HG03066 (cell line): Measurements from ENCODE around the gene U2SURP.
"Not testable (repeated sequence)": the region's sequence is repeated elsewhere in the genome, so short reads cannot be mapped to it uniquely, and the experiment has no call there.

Experiments
- ATAC-seq: cut with Tn5 transposase; IDR thresholded peaks from one replicate; pipeline ENCODE4 v1.9.1; 2021; ENCODE audit warnings: low read depth; ENCODE audit not compliant: unreplicated experiment

The U2SURP gene

DNA sequence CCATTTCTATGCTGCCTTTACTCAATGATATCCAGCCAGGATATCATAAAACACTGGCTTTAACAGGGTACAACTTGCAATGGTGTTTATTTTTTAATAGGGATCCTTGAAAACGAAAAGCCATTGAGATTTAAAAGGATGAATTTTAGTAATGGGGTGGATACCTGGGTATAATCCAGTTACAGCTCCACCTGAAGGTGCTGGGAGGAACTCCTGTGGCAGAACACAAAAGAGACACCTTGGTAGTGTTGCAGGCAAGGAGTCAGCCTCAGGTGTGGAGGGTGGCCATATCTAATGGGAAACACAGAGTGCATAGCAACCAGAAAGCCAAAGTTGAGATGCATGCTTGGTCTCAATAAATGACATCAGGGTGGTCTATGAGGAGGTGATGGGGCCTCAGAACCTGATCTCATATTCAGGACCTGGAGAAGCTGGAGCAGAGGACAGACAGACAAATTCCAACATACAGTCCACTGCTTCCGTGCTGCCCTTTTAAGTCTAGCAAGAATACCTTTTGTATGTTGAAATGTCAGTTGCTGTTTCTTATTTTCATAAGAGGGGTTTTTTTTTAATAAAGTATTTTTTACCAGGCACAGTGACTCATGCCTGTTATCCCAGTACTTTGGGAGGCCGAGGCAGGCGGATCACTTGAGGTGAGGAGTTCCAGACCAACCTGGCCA, 25.9 kb upstream of the U2SURP start:
- no peak for ATAC-seq

DNA sequence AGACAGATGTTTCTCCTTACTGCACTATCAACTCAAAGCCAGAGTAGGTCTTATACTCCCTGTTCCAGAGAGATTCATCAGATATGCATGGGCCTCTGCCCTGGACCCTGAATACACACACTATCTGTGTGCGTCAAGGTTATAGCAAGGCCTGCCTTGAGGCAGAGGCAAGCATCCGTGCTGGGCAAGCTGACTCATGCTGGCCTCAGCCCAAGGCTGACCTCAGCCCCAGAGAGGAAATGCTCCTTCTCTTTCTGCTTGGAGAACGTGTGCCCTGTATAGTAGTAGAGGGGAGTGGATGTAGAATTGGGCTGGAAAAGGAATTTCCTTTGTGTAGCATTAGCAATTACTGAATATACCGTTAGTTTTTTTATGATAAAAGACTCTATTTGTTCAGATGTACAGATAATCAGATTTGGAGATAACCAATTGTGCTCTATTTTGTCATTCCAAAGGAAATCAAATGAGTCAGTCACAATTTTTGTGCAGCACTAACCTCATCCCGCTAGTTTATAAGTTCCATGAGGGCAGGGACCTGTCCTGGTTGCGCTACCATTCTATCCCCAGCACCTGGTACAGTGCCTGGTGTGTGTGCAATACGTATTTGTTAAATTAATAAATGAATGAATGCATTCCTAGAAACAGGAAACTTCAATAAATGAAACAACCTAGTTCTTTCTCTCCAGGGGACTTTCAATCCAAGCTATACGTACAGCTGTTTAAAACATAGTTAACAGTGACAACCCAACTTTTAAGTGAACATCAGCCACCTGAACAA, 24.6 kb upstream of the U2SURP start:
- ATAC-seq: no peak

DNA sequence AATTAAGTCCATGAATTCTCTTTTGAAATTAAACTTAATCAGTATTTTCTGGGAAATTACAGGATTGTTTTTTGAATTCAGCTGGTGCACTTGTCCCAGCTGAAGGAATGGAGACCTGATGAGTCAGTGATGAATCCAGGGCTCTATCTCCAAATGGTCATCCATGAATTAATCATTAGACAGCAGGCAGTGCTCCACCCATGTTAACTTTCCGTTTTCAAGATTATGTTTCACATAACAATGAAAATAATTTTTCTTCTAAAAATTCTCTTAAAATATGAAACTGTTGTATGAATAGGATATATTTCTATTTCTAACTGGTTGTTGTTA, 24.0 kb upstream of the U2SURP start:
- ATAC-seq: no peak

DNA sequence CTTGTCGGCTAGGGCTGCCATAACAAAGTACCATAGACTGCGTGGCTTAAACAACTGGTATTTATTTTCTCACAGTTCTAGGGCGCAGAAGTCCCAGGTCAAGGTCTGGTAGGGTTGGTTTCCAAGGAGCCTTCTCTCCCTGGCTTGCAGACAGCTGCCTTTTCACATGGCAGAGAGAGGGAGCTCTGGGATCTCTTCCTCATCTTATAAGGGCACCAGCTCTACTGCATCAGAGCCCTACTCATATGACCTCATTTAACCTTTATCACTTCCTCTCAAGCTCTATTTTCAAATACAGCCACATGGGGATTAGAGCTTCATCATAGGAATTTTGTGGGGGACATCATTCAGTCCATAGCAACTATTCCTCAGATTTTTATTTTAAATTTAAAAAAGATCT, 20.3 kb upstream of the U2SURP start:
- no peak for ATAC-seq

DNA sequence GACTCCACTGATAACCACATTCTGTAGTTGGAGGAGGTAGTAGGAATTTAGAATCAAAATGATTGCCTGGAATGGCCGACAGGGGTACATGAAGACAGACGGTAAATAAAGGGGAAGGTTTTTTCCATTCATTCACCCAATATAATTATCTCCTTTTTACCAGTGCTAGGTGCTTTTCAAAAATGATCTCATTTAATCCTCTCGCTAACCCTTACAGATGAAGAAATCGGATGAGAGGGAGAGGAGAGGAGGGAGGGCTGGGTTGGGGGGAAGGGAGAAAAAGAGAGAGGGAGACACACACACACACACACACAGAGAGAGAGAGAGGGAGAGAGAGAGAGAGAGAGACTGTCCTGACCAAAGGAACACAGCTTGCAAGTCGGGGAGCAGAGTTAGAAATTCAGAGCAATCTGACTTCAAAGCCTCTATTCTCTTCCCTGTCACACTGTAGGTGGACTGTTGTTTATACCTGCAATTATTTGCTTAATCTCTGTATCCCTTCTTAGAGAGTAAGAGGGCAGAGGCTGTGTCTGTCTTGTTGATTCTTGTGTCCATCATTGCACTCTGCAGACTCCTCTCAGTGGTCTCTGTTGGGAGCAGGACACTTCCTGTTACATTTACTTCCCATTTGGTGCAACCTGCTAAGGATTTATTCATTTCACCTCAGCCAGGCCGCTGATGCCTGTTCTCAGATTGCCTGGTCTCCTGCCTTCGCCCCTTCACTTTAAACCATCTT, 19.2 kb upstream of the U2SURP start:
- no peak for ATAC-seq

DNA sequence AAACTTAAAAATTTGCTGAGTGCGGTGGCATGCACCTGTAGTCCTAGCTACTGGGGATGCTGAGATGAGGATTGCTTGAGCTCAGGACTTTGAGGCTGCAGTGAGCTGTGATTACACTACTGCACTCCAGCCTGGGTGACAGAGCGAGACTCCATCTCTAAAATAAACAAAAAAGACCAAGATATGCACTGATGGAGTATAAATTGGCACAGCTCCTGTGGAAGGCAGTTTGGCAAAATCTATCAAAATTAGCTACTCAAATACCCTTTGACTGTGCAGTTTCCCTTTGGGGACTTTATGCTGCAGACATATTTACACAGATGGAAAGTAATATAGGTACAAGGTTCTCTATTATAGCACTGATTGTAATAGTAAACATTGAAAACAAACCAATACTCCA, 18.1 kb upstream of the U2SURP start:
- ATAC-seq: no peak

DNA sequence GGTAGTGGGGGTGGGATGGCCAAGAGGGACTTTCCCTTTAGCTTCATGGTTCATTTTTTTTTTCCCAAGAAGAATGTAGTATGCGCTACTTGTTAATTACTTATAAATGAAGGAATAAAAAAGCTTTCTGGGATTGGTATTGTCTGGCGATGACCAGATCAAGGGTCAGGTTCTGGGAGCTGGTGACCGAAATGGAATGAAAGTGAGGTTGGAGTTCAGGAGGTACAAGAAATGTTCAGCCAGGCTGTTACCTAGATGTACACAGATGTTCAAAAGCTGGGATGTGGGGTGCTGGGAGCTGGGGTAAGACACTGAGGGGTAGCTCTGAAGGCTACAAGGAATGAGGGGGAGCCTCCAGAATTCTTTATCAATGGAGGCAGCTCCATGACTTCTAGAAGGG, 17.1 kb upstream of the U2SURP start:
- no peak for ATAC-seq

DNA sequence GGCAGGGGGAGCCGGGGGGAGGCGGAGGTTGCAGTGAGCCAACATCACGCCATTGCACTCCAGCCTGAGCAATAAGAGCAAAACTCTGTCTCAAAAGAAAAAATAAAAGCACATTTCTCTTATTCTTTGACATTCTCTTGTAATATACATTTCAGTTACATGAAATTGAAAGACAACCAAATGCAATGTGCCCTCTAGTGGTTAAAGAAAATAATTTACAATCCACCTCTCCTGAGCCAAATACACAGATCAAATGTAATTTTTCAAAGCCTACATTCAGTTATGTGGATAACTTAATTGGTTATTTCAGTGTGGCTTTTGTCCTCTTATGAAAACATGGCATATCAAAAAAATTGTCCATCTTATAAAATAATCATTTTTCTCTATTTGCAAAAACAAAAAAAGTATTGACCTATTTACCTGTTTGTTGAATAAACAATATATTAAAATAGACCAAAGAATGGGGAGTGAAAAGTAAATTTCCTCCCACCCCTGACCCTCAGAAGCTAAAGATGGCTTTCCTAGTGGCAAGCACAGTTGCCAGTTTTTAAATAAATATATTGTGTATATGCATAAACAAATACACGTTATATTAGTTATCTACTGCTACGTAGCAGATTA, 14.2 kb upstream of the U2SURP start:
- no peak for ATAC-seq

DNA sequence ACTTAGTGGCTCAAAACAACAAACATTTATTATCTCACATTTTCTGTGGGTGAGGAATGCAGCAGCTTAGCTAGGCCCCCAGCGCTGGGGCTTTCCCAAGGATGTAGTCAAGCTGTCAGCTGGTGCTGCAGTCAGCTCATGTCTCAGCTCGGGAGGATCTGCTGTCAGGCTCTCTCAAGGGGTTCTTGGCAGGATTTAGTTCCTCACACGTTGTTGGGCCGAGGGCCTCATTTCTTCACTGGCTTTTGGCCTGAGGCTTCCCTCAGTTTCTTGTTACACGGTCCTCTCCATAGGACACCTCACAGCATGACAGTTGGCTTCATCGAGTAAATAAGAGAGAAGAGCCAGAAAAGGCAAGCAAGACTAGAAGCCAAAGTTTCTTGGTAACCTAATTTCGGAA, 13.7 kb upstream of the U2SURP start:
- no peak for ATAC-seq

DNA sequence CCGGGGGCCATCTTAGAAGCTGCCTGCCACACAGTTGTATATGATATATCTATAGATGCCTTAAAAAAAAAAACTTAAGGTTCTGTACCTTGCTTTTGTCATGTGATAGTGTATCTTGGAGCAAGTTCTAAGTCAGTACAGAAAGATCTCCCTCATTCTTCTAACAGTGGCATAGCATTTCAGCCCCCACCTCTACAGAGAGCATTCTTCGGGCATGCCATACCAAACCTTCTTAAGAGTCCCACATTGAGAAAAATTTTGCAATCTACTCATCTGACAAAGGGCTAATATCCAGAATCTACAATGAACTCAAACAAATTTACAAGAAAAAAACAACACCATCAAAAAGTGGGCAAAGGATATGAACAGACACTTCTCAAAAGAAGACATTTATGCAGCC, 13.1 kb upstream of the U2SURP start:
- not testable (repeated sequence) for ATAC-seq

DNA sequence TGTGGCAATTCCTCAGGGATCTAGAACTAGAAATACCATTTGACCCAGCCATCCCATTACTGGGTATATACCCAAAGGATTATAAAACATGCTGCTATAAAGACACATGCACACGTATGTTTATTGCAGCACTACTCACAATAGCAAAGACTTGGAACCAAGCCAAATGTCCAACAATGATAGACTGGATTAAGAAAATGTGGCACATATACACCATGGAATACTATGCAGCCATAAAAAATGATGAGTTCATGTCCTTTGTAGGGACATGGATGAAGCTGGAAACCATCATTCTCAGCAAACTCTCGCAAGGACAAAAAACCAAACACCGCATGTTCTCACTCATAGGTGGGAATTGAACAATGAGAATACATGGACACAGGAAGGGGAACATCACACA, 12.5 kb upstream of the U2SURP start:
- ATAC-seq: not testable (repeated sequence)

DNA sequence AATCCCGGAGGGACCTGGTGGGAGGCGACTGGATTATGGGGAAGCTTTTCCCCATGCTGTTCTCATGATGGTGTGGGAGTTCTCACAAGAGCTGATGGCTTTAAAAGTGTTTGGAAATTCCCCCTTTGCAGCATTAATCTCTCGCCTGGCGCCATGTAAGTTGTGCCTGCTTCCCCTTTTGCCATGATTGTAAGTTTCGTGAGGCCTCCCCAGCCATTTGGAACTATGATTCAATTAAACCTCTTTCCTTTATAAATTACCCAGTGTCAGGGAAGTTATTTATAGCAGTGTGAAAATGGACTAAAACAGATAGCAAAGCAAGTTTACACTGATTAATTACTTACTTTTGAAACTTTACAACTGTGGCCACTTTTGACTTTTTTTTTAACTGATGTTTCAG, 10.6 kb upstream of the U2SURP start:
- no peak for ATAC-seq

DNA sequence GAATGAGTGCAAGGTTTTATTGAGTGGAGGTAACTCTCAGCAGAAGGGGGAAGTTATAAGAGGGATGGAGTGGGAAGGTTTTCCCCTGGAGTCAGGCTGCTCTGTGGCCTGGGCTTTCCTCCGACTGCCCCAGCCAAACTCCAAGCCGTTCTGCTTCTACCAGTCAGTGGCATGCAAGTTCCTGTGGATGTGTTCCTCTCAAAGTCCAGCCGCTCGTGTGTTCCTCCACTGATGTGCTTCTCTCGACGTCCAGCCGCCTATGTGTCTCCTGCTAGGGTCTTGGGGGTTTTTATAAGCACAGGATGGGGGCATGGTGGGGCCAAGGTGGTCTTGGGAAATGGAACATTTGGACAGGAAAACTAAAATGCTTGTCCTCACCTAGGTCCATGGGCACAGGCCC, 9.0 kb upstream of the U2SURP start:
- no peak for ATAC-seq

DNA sequence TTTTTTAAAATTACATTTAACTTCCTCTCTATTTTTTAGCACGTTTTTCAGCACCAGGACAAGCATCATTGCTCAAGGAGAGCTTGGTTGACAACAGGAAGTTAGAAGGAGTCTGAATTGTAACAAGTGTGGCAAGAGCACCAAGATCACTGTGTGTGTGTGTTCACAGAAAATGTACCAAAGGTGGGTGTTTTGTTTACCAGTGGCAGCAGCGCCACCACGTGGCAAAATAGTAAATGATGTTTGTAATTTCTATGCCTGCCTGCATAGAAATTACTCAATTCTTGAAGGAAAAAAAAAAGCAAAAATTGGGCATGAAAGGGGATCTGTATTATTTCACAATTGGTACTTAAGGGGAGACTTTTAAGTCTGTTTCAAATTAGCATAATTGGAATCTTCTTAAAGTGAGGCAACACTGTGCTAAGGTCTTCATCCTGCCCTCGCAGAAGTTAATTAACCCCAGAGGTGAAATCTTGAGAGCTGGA, 7.4 kb upstream of the U2SURP start:
- peak; percentile 69 for ATAC-seq

DNA sequence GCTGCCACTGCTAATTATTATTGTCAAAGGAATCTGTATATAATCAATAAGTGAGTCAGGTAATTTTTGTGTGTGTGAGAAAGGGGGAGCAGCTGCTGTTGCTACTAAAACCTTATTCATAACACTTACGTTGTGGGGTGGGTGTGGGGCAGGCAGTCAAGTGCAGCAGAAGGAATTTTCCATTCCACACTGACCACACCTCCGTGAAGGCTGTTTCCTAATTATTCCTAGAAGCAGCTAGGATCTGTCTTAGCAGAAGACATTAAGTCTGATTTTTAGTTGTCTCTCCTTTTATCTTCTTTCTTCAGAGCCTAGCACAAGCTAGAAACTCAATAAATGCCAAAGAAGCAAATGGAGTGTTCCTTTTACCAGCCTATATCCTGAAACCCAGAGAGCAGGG, 4.0 kb upstream of the U2SURP start:
- no peak for ATAC-seq

DNA sequence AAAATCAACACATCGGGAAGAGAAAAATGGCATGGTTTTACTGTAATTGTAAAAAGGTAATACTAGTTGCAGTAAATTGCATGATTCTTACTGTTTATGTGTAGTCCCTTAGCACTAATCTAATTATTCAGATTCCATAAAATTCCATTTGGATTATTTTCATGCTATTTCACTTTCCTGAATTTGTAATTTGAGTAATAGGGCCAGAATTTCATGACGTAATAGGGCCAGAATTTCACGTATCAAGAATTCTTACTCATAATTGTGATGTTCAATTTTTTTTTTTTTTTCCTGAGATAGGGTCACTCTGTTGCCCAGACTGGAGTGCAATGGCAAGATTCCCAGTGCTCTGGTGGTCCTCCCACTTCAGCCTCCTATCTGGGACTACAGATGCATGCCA, 2.9 kb upstream of the U2SURP start:
- ATAC-seq: no peak

DNA sequence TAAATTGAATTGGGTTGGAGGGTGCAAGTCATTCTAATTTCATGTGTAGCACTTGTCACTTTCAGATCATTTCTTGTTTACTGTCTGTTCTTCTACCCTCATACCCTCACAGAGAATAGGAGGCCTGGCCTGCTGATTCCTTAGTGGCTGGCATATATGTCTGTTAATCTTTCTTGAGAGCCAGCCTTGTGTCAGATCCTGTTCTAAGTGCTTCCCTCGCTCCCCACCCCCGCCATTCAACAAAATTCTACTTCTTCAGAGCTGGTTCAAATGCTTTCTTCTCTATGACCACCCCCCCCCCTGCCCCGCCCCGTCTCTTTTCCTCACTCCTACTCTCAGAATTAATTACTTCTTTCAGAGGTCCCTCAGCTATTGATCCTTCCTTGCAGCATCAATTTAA, 1.5 kb upstream of the U2SURP start:
- no peak for ATAC-seq

DNA sequence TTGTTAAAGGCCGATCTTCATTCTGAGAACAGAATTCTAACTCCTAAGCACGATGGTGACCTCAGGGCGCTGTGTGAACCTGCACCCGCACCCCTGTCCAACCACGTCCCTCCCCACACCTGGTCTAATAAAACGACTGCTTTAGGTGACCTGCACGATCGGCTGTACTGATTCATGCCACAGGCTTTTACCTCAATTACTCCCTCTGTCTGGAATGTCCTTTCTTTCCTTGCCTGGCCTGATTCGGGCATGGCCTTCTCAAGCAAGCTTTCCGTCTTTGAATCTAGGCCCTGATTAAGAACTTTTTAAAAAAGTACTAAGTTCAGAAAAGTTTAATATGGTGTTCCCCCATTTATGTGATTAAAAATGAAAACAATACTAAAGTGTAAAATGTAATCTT, 842 bp upstream of the U2SURP start:
- ATAC-seq: no peak

DNA sequence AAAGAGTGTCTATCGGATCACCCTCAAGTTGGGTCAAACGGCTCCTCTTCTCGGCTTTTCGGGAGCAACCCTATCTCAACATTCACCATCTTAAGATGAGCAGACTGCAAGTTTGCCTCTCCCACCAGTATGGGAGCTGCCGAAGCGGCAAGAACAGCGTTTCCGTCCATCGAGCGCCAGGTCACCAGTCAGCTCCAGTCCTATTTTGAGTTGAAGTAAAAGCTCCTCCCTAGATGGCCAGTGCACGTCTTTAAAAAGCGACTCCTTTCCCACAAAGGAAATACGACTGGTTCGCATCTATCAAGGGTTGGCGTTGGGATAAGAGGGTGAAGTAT, 369 bp upstream of the U2SURP start:
- peak; percentile 77 for ATAC-seq

DNA sequence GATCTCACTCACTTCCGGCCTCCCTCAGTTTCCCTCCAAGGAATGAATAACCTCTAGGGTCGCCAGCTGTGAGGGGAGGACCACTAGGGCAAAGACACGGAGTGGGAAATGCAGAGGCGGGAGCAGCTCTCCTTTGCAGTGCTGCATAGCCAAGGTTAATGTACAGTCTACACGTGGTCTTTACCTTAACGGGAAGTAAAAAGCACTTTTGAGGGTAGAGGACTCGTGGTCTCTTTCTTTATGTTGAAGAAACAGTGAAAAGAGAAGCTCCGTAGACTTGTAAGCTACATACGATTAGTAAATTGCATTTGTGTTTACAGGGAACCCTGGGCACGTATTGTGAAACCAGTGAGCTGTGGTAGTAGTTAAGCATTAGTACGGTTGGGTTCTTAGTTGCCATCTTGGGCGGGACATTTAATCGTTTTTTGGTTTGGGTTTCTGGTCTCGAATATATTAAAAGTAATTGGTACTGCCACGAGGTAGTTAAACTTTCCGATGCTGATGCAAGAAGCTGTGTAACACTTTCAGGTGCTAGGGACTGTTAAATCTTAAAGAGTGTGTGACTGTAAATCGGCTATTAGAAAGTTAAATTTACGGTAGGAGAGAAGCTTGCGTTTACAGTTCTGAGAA, 828 bp downstream of the U2SURP start:
- ATAC-seq: peak; percentile 31

DNA sequence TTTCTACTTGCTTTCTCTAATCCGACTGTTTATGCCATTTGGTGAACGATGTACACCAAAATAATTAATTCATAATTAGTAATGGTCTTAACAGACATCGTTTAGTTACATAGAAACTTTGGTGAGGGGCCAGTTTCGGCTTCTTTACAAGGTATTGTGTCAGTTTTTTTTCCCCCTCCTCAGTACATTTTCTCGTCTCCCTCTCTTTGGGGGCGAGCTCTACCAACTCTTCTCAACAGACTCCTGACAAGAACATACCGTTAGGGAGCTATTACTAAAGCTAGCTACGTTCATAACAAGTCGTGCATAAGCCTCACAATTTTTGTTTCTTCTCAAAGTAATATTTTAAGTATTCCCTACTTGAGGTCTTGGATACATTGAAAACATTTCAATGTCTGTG, 1.4 kb downstream of the U2SURP start:
- no peak for ATAC-seq
